MCF 10A (cell line): ENCODE data around the gene ABCC2. TPM values are rescaled to one million over a fixed set of nuclear protein-coding genes. Genes with fewer than 3 reads are reported as not detected.

ENCODE experiments used
- BruUV-seq: library from RNA; stranded (reverse); fragments of 400-500 nt; replicated peaks from 2 replicates; lab custom pipeline; 2021; lab: Mats Ljungman, UMichigan
- CTCF ChIA-PET: fragments of 300-600 bp; sonication (Branson Sonifier 250); formaldehyde crosslinking; extraction: SDS; loops from one replicate; lab custom pipeline; 2021; ENCODE audit warnings: antibody characterized with exemption, inconsistent platforms; lab: Yijun Ruan, JAX
- POLR2A ChIA-PET: fragments of 300-600, 350-650 bp; sonication (Branson Sonifier 250); formaldehyde crosslinking; extraction: SDS; loops from one replicate; lab custom pipeline; 2020; ENCODE audit warnings: antibody characterized with exemption, inconsistent platforms; lab: Yijun Ruan, JAX
- DNase-seq: peaks from one replicate; pipeline ENCODE4 v3.0.0-alpha.2; 2018; ENCODE audit not compliant: unreplicated experiment
- H3K27ac Mint-ChIP-seq: one replicate; pipeline ENCODE4 v1.8.0; 2022; ENCODE audit warnings: mild to moderate bottlenecking, low read depth, mixed read lengths; ENCODE audit not compliant: unreplicated experiment
- H3K27me3 Mint-ChIP-seq: one replicate; pipeline ENCODE4 v1.8.0; 2022; ENCODE audit warnings: mixed read lengths; ENCODE audit not compliant: insufficient read depth, unreplicated experiment
- H3K36me3 Mint-ChIP-seq: one replicate; pipeline ENCODE4 v1.8.0; 2022; ENCODE audit warnings: mild to moderate bottlenecking, moderate library complexity, mixed read lengths; ENCODE audit not compliant: insufficient read depth, unreplicated experiment
- H3K4me1 Mint-ChIP-seq: one replicate; pipeline ENCODE4 v1.8.0; 2022; ENCODE audit warnings: mixed read lengths; ENCODE audit not compliant: insufficient read depth, unreplicated experiment
- H3K4me3 Mint-ChIP-seq: one replicate; pipeline ENCODE4 v1.8.0; 2022; ENCODE audit warnings: mild to moderate bottlenecking, moderate library complexity, mixed read lengths; ENCODE audit not compliant: unreplicated experiment
- H3K9me3 Mint-ChIP-seq: one replicate; pipeline ENCODE4 v1.8.0; 2022; ENCODE audit warnings: mixed read lengths; ENCODE audit not compliant: unreplicated experiment
- intact Hi-C: fragments of 100-400 bp; cut with micrococcal nuclease; formaldehyde crosslinking; loops from 2 replicates; pipeline ENCODE4 v1.14.1; 2022
- total RNA-seq: library from RNA; stranded (reverse); gene quantifications from 2 replicates; pipeline ENCODE4 v1.2.3, GENCODE V29; 2022
- TF ChIP-seq, protein P1 (sequence below): fragments of 200-600 bp; IDR thresholded peaks from one replicate; pipeline ENCODE4 v1.8.0; 2022; ENCODE audit warnings: antibody characterized with exemption, mild to moderate bottlenecking; ENCODE audit not compliant: unreplicated experiment

ABCC2 gene
- total RNA-seq, 1 experiment from 2014 or later = 6.3 TPM

DNA sequence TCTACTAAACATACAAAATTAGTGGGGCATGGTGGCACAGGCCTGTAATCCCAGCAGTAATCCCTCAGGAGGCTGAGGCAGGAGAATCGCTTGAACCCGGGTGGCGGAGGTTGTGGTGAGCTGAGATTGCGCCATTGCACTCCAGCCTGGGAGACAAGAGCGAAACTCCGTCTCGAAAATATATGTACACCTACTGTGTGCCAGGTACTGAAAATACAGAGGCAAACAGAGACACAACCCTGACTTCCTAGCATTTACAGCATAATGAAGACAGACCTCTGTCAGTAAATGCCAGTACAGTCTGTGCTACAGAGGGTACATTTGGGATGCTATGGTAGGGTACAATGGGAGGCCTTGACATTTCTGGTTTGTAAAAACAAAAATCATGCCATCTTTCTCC lies 66.6 kb downstream of the ABCC2 start:
- Mint-ChIP-seq H3K27ac (no peak overlapping the region), H3K27me3 (no peaks in the 10 kb centered on the region), H3K36me3 (no peaks in the 10 kb centered on the region), H3K4me3 (no peak overlapping the region), H3K9me3 (no peaks in the 10 kb centered on the region), H3K4me1 (no peaks in the 10 kb centered on the region)
- ChIA-PET POLR2A (interaction anchor here (0.6 to 1.1 kb wide), 2 partner anchors 8 to 197 kb away, joined by 3 read pairs; no protein-coding TSS in a partner anchor), CTCF (interaction anchor here (0.6 to 11.4 kb wide), 4 partner anchors 42 to 295 kb away, joined by 3 to 175 read pairs (median 4); no protein-coding TSS in a partner anchor)
- intact Hi-C loops = loop anchor here (5.0 to 10.0 kb wide), 5 partner anchors 117 to 666 kb away; partner anchors contain the start of genes COX15, CUTC, ERLIN1 and SEC31B
- no TSS peak for BruUV-seq
- no peak for DNase-seq
- TF ChIP-seq, protein P1, sequence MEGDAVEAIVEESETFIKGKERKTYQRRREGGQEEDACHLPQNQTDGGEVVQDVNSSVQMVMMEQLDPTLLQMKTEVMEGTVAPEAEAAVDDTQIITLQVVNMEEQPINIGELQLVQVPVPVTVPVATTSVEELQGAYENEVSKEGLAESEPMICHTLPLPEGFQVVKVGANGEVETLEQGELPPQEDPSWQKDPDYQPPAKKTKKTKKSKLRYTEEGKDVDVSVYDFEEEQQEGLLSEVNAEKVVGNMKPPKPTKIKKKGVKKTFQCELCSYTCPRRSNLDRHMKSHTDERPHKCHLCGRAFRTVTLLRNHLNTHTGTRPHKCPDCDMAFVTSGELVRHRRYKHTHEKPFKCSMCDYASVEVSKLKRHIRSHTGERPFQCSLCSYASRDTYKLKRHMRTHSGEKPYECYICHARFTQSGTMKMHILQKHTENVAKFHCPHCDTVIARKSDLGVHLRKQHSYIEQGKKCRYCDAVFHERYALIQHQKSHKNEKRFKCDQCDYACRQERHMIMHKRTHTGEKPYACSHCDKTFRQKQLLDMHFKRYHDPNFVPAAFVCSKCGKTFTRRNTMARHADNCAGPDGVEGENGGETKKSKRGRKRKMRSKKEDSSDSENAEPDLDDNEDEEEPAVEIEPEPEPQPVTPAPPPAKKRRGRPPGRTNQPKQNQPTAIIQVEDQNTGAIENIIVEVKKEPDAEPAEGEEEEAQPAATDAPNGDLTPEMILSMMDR = no peak

DNA sequence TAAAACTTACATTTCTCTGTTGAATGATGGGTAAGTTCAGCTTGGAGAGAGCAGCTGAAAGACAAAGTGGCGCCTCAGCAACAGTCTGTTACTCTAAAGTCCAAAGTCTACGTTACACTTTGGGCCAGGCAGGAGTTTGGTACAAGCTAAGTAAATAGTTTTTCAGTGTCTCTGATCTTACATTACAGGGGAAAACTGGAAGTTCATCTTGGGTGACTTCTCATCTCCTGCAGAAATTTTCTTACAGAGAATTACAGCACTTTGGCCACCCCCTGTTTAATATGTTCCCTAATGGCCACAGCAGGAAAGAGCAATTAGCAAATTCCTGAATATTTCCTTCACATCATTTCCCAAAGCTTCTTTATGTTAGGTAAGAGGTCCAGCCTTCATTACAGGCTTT lies 67.1 kb downstream of the ABCC2 start:
- ChIA-PET POLR2A (no interaction called here), CTCF (interaction anchor here (0.6 to 11.4 kb wide), 3 partner anchors 188 to 294 kb away, joined by 3 to 175 read pairs (median 4); no protein-coding TSS in a partner anchor)
- BruUV-seq = no TSS peak
- Mint-ChIP-seq H3K27ac (no peak overlapping the region), H3K36me3 (no peaks in the 10 kb centered on the region), H3K4me3 (no peak overlapping the region), H3K4me1 (no peaks in the 10 kb centered on the region), H3K27me3 (no peaks in the 10 kb centered on the region), H3K9me3 (no peaks in the 10 kb centered on the region)
- no peak for DNase-seq
- intact Hi-C loops = loop anchor here (5.0 to 10.0 kb wide), 5 partner anchors 117 to 665 kb away; partner anchors contain the start of genes COX15, CUTC, ERLIN1 and SEC31B
- TF ChIP-seq, protein P1 = no peak

DNA sequence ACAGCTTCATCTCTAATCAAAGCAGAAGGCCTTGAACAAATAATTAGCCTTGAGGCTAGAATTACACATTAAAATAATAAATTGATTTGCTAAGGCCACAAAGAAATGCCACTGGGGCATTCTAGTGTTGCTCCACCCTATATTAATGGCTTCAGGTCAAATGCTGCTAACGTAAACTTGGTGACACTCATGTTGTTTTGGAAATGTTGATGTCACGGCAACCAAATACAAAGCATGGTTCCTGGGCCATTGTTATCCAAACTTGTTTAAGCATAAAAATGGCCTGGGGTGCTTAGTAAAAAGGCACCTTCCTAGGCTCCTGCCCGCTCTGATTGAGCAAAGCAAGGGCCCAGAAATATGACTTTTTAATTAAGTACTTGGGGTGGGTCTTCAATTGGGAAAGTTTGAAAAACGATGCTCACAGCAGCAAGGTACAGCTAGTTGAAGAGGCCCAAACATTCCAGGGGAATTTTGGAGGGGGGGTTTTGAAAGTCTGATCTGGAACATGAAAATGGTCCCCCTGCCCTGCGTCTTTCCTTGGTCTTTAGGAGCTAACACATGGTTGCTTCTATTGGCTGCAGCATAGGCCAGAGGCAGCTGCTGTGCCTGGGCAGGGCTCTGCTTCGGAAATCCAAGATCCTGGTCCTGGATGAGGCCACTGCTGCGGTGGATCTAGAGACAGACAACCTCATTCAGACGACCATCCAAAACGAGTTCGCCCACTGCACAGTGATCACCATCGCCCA lies 67.8 kb downstream of the ABCC2 start:
- Mint-ChIP-seq H3K9me3 (no peaks in the 10 kb centered on the region), H3K4me3 (no peak overlapping the region), H3K27ac (no peak overlapping the region), H3K36me3 (no peaks in the 10 kb centered on the region), H3K27me3 (no peaks in the 10 kb centered on the region), H3K4me1 (no peaks in the 10 kb centered on the region)
- intact Hi-C loops = no loop called here
- TF ChIP-seq, protein P1 = no peak
- DNase-seq = no peak
- no TSS peak for BruUV-seq
- ChIA-PET POLR2A (no interaction called here), CTCF (interaction anchor here (0.6 to 11.4 kb wide), 3 partner anchors 67 to 294 kb away, joined by 3 to 175 read pairs (median 3); no protein-coding TSS in a partner anchor)

DNA sequence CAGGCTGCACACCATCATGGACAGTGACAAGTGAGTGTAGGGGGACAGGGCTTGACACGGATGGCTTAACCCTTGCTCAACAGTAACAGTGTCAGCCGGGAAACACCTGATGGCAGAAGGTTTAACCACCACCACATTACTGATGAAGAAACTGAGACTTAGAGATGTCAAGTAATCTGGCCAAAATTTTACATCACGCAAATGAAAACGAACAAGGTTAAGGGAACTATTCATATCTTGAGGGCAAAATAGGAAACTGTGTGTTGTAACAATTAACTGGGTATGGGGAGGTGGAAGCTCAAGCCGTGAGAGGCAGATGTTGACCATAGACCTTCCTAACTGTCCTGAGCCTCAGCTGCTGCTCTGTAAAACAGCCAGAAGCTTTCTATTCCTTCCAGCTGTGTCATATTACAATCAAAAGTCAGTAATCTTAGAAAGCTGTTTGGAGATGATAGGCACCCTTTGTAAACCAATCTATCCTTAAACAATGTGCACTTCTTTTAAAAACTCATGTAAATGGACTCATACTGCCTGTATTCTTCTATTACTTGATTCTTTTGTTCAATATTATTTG lies 68.4 kb downstream of the ABCC2 start:
- intact Hi-C loops = no loop called here
- BruUV-seq = no TSS peak

More for the DNA sequence above, 68.4 kb downstream of the ABCC2 start:
- ChIA-PET POLR2A (no interaction called here), CTCF (interaction anchor here (0.6 to 11.4 kb wide), 2 partner anchors 66 to 196 kb away, joined by 3 to 175 read pairs; no protein-coding TSS in a partner anchor)
- DNase-seq = no peak
- TF ChIP-seq, protein P1 = no peak
- Mint-ChIP-seq H3K27ac (no peak overlapping the region), H3K36me3 (no peaks in the 10 kb centered on the region), H3K9me3 (no peaks in the 10 kb centered on the region), H3K4me1 (no peaks in the 10 kb centered on the region), H3K4me3 (no peak overlapping the region), H3K27me3 (no peaks in the 10 kb centered on the region)
